GM12878 (cell line): ENCODE results near the gene MOV10L1. TPM values are rescaled to one million over a fixed set of nuclear protein-coding genes. Genes with fewer than 3 reads are reported as not detected.

ENCODE experiments used
- ATAC-seq: fragments of 200-7000 bp; cut with Tn5 transposase; 3 replicates; pipeline ENCODE4 v1.9.1; 2020; ENCODE audit warnings: mild to moderate bottlenecking, moderate library complexity
- BruUV-seq: library from RNA; stranded (reverse); fragments of 400-500 nt; replicated peaks from 2 replicates; lab custom pipeline; 2021; lab: Mats Ljungman, UMichigan
- CTCF ChIA-PET: fragments of 300-600 bp; sonication (Branson Sonifier 250); formaldehyde crosslinking; extraction: SDS; loops from one replicate; lab custom pipeline; 2021; ENCODE audit warnings: inconsistent platforms; lab: Yijun Ruan, JAX
- POLR2A ChIA-PET: fragments of 350-600 bp; formaldehyde crosslinking; extraction: SDS; loops from one replicate; lab custom pipeline; 2021; ENCODE audit warnings: inconsistent platforms; lab: Charles Lee
- RAD21 ChIA-PET: fragments of 300-600 bp; sonication (Branson Sonifier 250); formaldehyde crosslinking; loops from one replicate; lab custom pipeline; 2023; ENCODE audit warnings: antibody characterized with exemption; ENCODE audit not compliant: unreplicated experiment; lab: Charles Lee
- SMC1A ChIA-PET: fragments of 300-600 bp; sonication (Branson Sonifier 250); formaldehyde crosslinking; loops from one replicate; lab custom pipeline; 2023; ENCODE audit not compliant: unreplicated experiment, uncharacterized antibody; lab: Charles Lee
- DNase-seq: peaks from one replicate; pipeline ENCODE4 v3.0.0-alpha.2; 2011; ENCODE audit warnings: low read depth, low spot score
- FAIRE-seq: peaks from 3 replicates; lab custom pipeline; 2011; peaks lifted over from hg19 to GRCh38; lab: Jason Lieb, UNC
- H2AFZ ChIP-seq: 2 replicates; pipeline ENCODE4 v1.6.0; 2011; ENCODE audit warnings: low read depth, low read length, control low read depth; ENCODE audit not compliant: control insufficient read depth
- H3K27ac ChIP-seq: 2 replicates; pipeline ENCODE4 v1.5.1; 2011; ENCODE audit warnings: control low read depth; ENCODE audit not compliant: control insufficient read depth, insufficient read depth
- H3K27me3 ChIP-seq, 2 experiments: replicated peaks in 1 of 2; 2 replicates each; pipeline versions ENCODE4 v1.6.0 to v1.6.1; 2011; ENCODE audit warnings: low read length in 1 of 2; ENCODE audit not compliant: control insufficient read depth in 2 of 2, insufficient read depth in 2 of 2
- H3K36me3 ChIP-seq, 2 experiments: 2 replicates each; pipeline ENCODE4 v1.5.1; 2011; ENCODE audit warnings: low read length in 1 of 2; ENCODE audit not compliant: control insufficient read depth in 2 of 2, insufficient read depth in 2 of 2
- H3K4me1 ChIP-seq: 2 replicates; pipeline ENCODE4 v1.6.1; 2011; ENCODE audit warnings: mild to moderate bottlenecking, low read length, moderate library complexity, mixed read lengths; ENCODE audit not compliant: control insufficient read depth, insufficient read depth
- H3K4me2 ChIP-seq: 2 replicates; pipeline ENCODE4 v1.6.0; 2011; ENCODE audit warnings: control low read depth; ENCODE audit not compliant: control insufficient read depth, insufficient read depth
- H3K4me3 ChIP-seq: fragments of 200-600 bp; sonication (generic); 2 replicates; pipeline ENCODE4 v1.5.1; 2016
- H3K79me2 ChIP-seq: 2 replicates; pipeline ENCODE4 v1.6.0; 2011; ENCODE audit warnings: low read length; ENCODE audit not compliant: control insufficient read depth, insufficient read depth
- H3K9ac ChIP-seq: 2 replicates; pipeline ENCODE4 v1.8.0; 2011; ENCODE audit warnings: low read length, control low read depth, mixed read lengths; ENCODE audit not compliant: control insufficient read depth, insufficient read depth
- H3K9me3 ChIP-seq: replicated peaks from 3 replicates; pipeline ENCODE4 v1.5.1; 2011; ENCODE audit warnings: mild to moderate bottlenecking, low read length; ENCODE audit not compliant: control insufficient read depth, insufficient read depth
- H4K20me1 ChIP-seq: 2 replicates; pipeline ENCODE4 v1.6.0; 2011; ENCODE audit not compliant: control insufficient read depth, insufficient read depth
- BACH1 ChIP-seq: fragments of 450-650 bp; IDR thresholded peaks from 2 replicates; pipeline ENCODE4 v1.6.1; 2017; ENCODE audit warnings: mild to moderate bottlenecking, borderline replicate concordance
- CBX3 ChIP-seq: fragments of 200-600 bp; sonication (generic); IDR thresholded peaks from 2 replicates; pipeline ENCODE4 v1.6.1; 2016; ENCODE audit warnings: low read depth, borderline replicate concordance
- EGR1 ChIP-seq, 2 experiments: IDR thresholded peaks; 1 replicate in 1 of 2; 2 replicates in 1 of 2; pipeline ENCODE4 v1.6.1; 2011 to 2012; ENCODE audit warnings: low read depth in 2 of 2, low read length in 2 of 2, borderline replicate concordance in 1 of 2, mild to moderate bottlenecking in 1 of 2, moderate library complexity in 1 of 2
- GABPA ChIP-seq: IDR thresholded peaks from 2 replicates; pipeline ENCODE4 v1.6.1; 2014; ENCODE audit warnings: antibody characterized with exemption, low read depth, mild to moderate bottlenecking, inconsistent platforms
- GATAD2B ChIP-seq: fragments of 450-650 bp; conservative IDR thresholded peaks from 2 replicates; pipeline ENCODE4 v1.6.1; 2017; ENCODE audit warnings: low read depth, mild to moderate bottlenecking, moderate library complexity
- NFIC ChIP-seq: IDR thresholded peaks from 2 replicates; pipeline ENCODE4 v1.6.1; 2012; ENCODE audit warnings: low read depth, mild to moderate bottlenecking, inconsistent platforms, low read length, moderate library complexity
- NFYA ChIP-seq: IDR thresholded peaks from 2 replicates; pipeline ENCODE4 v1.6.1; 2011; ENCODE audit warnings: low read depth, mild to moderate bottlenecking, low read length, improper control_type of control experiment, borderline replicate concordance
- NRF1 ChIP-seq: conservative IDR thresholded peaks from 2 replicates; pipeline ENCODE4 v1.6.1; 2011; ENCODE audit warnings: mild to moderate bottlenecking, low read depth, low read length, improper control_type of control experiment
- RAD51 ChIP-seq: fragments of 450-650 bp; IDR thresholded peaks from 2 replicates; pipeline ENCODE4 v1.6.1; 2016; ENCODE audit warnings: moderate library complexity, mild to moderate bottlenecking, inconsistent platforms
- RUNX3 ChIP-seq: IDR thresholded peaks from 2 replicates; pipeline ENCODE4 v1.6.1; 2012; ENCODE audit warnings: low read length, inconsistent platforms
- TAF1 ChIP-seq: IDR thresholded peaks from 2 replicates; pipeline ENCODE4 v1.6.1; 2011; ENCODE audit warnings: mild to moderate bottlenecking, low read depth, low read length, borderline replicate concordance
- WRNIP1 ChIP-seq: IDR thresholded peaks from 2 replicates; pipeline ENCODE4 v1.6.1; 2011; ENCODE audit warnings: low read depth, low read length, improper control_type of control experiment, borderline replicate concordance
- ZZZ3 ChIP-seq: IDR thresholded peaks from 2 replicates; pipeline ENCODE4 v1.6.1; 2011; ENCODE audit warnings: low read depth; ENCODE audit not compliant: control insufficient read depth, insufficient read length
- WGBS: methylation state at CpG from one replicate; pipeline ENCODE4 v1.1.6; 2016; ENCODE audit warnings: low lambda C conversion rate; ENCODE audit not compliant: insufficient replicate concordance, insufficient coverage; ENCODE audit errors: missing lambda C conversion rate; 5-methylcytosine and 5-hydroxymethylcytosine counted together
- in situ Hi-C: fragments of 300-500 bp; cut with MboI; formaldehyde crosslinking; loops from 9 replicates; pipeline ENCODE4 v1.14.3; 2018; ENCODE audit warnings: mixed read lengths
- intact Hi-C: fragments of 100-400 bp; cut with micrococcal nuclease; formaldehyde crosslinking; loops from one replicate; pipeline ENCODE4 v1.14.2; 2022; ENCODE audit not compliant: unreplicated experiment
- polyA plus RNA-seq, 11 experiments: library from polyadenylated mRNA; depleted of rRNA in 4 of 11; unstranded in 6 of 11; stranded (reverse) in 5 of 11; fragments of >200 nt; fragmentation: Nextera tagmentation in 4 of 11; fragmentation: Illumina TruSeq in 1 of 11; extraction: Ambion mirVana in 4 of 11; extraction: Trizol in 1 of 11; gene quantifications; 1 replicate in 1 of 11; 2 replicates in 10 of 11; pipeline versions ENCODE4 v1.2.1 to v1.2.3, GENCODE V29; 2011 to 2016; ENCODE audit warnings: inconsistent platforms in 2 of 11, missing spikeins in 2 of 11, low read depth in 1 of 11
- total RNA-seq, 4 experiments: library from RNA; depleted of rRNA in 3 of 4; stranded (reverse); fragments of >200 nt in 3 of 4; fragmentation: Illumina TruSeq in 1 of 4; extraction: Trizol in 1 of 4; gene quantifications; 2 replicates each; pipeline versions ENCODE4 v1.2.1 to v1.2.3, GENCODE V29; 2013 to 2021
- TF ChIP-seq, protein P1 (sequence below): fragments of 450-650 bp; IDR thresholded peaks from 2 replicates; pipeline ENCODE4 v1.6.1; 2018; ENCODE audit warnings: mild to moderate bottlenecking, low read depth, moderate library complexity; ENCODE audit not compliant: partially characterized antibody

Gene MOV10L1
- total and polyA plus RNA-seq, 10 of the 15 experiments (the other 5 are each of a cell fraction or from before 2014, with no cell fraction given): 0.22 TPM; not detected in 9

DNA sequence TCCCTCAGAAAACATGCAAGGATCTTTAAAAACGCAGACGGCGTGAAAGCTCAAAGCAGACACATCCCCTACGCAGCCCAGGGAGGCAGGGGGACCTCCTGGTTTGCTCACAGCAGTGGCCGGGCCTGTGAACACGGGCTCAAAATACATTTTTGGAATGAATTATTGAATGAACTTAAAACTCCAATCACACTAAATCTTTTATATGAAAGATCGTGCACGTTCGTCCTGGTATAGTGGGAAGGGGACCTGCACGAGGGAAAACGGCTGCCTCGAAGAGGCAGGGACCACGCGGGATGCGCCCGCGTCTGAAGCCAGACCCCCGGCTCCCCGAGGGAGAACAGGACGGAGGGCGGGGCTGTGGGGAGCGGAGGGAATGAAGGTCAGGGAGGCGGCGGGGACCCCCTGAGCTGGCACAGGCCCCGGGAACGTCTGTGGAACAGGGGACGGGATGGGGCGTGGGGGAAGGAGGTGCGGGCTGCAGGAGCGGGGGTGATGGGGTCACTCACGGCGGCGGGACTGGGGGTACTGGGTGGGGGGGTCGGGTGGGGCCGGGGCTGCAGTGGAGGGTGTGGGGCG lies 79.5 kb downstream of the MOV10L1 start:
- Histone ChIP-seq H3K9ac (no peak overlapping the region), H3K27ac (no peak overlapping the region), H3K79me2 (no peaks in the 10 kb centered on the region), H2AFZ (no peak overlapping the region), H3K27me3 (peaks cover 2 to 5% of the 10 kb centered on the region in 2 experiments; a peak in 3 of 4 replicates), H3K9me3 (no peaks in the 10 kb centered on the region), H3K4me3 (no peak overlapping the region), H4K20me1 (no peaks in the 10 kb centered on the region), H3K4me2 (no peak overlapping the region), H3K4me1 (peaks cover 6% of the 10 kb centered on the region), H3K36me3 (no peaks in the 10 kb centered on the region)
- FAIRE-seq: no peak
- BruUV-seq: no TSS peak
- DNase-seq: no peak
- no peak for ATAC-seq
- RAD21 ChIA-PET: no interaction called here
- intact Hi-C loops (no loop called here), in situ Hi-C loops (no loop called here)
- TF ChIP-seq EGR1 (IDR thresholded peaks at IDR 0.05; ENCODE audit: borderline replicate concordance in 1 of 2, low read depth in 2 of 2, low read length in 2 of 2) (no peak), NFYA (no peak), NFIC (no peak), CBX3 (no peak), WRNIP1 (no peak), ZZZ3 (no peak), RUNX3 (no peak), RAD51 (no peak), BACH1 (no peak), NRF1 (no peak), TAF1 (no peak), GATAD2B (no peak), GABPA (no peak)
- TF ChIP-seq, protein P1, sequence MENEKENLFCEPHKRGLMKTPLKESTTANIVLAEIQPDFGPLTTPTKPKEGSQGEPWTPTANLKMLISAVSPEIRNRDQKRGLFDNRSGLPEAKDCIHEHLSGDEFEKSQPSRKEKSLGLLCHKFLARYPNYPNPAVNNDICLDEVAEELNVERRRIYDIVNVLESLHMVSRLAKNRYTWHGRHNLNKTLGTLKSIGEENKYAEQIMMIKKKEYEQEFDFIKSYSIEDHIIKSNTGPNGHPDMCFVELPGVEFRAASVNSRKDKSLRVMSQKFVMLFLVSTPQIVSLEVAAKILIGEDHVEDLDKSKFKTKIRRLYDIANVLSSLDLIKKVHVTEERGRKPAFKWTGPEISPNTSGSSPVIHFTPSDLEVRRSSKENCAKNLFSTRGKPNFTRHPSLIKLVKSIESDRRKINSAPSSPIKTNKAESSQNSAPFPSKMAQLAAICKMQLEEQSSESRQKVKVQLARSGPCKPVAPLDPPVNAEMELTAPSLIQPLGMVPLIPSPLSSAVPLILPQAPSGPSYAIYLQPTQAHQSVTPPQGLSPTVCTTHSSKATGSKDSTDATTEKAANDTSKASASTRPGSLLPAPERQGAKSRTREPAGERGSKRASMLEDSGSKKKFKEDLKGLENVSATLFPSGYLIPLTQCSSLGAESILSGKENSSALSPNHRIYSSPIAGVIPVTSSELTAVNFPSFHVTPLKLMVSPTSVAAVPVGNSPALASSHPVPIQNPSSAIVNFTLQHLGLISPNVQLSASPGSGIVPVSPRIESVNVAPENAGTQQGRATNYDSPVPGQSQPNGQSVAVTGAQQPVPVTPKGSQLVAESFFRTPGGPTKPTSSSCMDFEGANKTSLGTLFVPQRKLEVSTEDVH: no peak
- 26% methylated on average over 15 of the region's 36 CpGs for WGBS
- SMC1A ChIA-PET: no interaction called here
- POLR2A ChIA-PET: no interaction called here
- CTCF ChIA-PET: no interaction called here
